HG03575 (cell line): ENCODE measurements around the gene BPIFA2.

Experiments
- ATAC-seq: cut with Tn5 transposase; IDR thresholded peaks from one replicate; pipeline ENCODE4 v1.9.1; 2021; ENCODE audit not compliant: unreplicated experiment, insufficient number of reproducible peaks, low FRiP score; ENCODE audit errors: extremely low read depth

BPIFA2 gene

GRCh38 chr20:33158637-33159385, 9.1 kb upstream of the BPIFA2 start:
- no peak for ATAC-seq

GRCh38 chr20:33159713-33160112, 8.2 kb upstream of the BPIFA2 start:
- ATAC-seq, result no peak

DNA sequence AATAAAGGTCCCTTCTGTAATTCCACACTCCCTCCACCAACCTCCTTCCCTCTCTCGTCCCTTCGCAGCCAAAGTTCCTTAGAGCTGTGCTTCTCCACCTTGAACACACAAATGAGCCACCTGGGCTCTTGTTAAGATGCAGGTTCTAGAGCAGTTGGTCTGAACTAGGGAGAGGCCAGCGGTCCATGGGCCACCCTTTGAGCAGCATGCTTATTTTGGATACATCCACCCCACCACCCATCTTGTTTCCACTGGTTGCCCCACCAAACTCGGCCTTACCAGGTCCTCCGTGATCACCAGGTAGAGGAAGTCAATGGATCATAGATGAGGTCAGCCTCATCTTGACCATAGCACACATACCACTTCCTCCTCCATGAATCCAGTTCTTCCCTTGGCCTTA, 7.3 kb upstream of the BPIFA2 start:
- ATAC-seq, result no peak

GRCh38 chr20:33162313-33162712, 5.6 kb upstream of the BPIFA2 start:
- no peak for ATAC-seq

GRCh38 chr20:33162753-33163152, 5.2 kb upstream of the BPIFA2 start:
- no peak for ATAC-seq

DNA sequence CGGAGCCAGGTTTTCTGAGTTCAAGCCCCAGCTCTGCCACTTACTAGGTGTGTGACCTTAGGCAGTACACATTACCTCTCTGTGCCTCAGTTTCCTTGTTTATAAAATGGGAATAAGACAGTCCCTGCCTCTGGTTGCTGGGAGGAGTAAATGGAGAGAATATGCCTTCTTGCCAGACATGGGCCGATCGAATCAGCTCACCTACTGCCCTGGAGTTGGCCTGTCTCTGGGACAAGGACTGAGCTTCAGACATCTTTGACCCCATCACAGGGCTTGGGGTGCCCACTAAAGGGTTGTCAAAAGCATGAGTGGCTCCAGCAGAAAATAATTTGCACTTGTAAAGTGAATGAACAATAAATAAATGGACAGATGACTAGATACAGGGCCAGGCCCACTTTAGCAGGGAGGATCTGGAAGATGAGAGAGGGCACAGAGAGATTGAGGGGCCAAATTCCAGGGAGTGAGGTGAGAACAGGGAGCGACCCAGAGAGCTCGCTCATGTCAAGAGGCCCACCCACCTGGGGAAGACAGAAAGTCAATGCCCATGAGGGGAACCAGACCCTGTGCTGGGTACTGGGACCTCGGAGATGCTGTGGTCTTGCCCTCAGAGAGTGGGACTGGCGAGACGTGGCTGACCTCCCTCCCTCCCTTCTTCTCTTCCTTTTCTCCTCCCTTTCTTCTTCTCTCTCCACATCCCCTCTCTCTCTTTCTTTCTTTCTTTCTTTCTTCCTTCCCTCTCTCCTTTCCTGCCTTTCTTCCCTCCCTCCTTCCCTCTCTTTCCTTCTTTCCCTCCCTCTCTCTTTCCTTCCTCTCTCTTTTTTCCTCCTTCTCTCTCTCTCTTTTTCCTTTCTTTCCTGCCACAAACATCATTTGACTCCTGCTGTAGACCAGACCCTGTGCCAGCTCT, 3.9 kb upstream of the BPIFA2 start:
- ATAC-seq, result no peak

DNA sequence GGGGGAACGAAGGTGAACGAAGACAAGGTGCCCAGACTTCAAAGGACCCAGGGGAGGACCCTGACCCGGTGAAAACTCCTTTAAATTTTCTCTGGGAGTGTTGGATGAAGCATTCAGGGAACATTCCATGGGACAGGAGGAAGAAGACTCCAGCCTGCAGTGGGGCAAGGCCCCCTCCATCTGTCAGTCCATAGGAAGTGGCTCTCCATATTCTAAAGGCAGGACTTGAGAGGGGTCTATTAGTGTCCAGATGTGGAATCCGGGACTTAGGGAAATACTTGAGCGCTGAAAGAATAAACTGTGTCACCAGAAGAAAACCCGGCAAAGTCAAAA, 3.2 kb upstream of the BPIFA2 start:
- no peak for ATAC-seq

- ATAC-seq, result no peak
These were observed 2.4 kb upstream of the BPIFA2 start for GRCh38 chr20:33165416-33166055.

DNA sequence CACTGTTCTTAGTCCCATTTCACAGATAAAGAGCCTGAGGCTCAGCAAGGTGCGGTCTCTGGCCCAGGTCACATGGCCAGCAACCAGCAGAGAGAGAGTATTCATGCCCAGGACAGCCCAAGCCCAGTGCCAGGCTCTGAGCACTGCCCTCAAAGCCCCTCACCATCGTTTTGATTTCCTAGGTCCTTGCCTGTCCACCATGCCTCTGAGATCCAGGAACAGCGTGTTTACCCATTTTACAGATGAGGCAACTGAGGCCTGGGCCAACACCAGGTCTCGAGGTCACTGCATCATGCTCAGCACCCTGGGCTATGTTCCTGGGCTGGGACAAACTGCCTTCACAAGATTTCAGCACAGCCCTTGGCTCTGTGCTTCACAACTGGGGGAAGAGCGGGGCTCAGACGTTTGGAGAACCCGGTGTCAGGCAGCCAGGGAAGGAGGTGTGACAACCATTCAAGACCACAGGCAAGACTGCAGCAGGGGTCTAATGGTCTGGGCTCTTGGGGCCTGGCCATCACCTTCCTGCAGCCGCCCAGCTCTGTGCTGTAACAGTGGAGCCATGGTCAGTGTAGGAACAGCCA, 1.3 kb upstream of the BPIFA2 start:
- ATAC-seq, result no peak

DNA sequence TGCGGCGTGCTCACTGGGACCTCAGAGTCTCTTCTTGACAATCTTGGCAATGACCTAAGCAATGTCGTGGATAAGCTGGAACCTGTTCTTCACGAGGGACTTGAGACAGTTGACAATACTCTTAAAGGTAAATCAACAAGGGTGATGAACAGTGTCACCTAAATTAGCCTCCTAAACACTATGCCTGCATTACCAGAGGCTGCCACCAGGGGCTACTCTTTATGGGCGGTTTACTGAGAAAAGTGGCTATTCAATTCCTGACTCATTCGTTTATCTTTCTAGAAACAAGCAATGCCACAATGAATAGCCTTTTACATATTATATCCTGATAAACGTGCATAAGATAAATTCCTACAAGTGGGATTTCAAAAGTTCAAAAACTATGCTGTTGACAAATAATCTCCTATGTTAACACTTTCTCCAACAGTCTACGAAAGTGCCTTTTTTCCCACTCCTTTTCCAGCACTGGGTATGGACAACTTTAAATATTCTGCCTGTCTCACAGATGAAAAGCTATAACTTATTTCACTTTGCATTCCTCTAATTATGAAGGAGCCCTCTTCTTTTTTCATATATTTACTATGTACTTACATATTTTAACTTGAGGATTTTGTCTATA, 1.3 kb downstream of the BPIFA2 start:
- no peak for ATAC-seq

- ATAC-seq, result no peak
These were observed 4.8 kb downstream of the BPIFA2 start for GRCh38 chr20:33172781-33173180.

- no peak for ATAC-seq
These were observed 7.2 kb downstream of the BPIFA2 start for GRCh38 chr20:33175123-33175522.

DNA sequence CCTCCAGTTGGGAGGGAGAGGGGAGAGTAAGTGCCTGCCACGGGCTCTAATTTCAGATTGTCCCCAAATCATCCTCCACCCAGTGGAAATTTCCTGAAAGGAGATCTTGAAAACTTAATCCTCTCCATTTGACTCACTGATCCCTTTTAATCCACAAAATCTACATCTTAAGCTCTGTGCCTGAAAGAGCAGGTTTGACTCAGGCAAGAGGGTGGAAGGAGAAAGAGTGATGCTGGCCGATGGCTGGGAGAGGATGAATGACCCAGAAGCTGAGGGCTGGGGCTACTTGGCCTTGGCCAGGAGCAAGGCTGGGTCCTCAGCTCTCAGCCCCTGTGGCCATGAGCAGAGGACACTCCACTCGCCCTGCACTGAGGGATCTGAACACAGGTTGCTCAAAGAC, 8.1 kb downstream of the BPIFA2 start:
- ATAC-seq, result no peak

GRCh38 chr20:33177866-33178265, 9.9 kb downstream of the BPIFA2 start:
- no peak for ATAC-seq

- no peak for ATAC-seq
These were observed 10.8 kb downstream of the BPIFA2 start for GRCh38 chr20:33178726-33179125.

- ATAC-seq, result no peak
These were observed 12.2 kb downstream of the BPIFA2 start for GRCh38 chr20:33180169-33180568.

- no peak for ATAC-seq
These were observed 13.6 kb downstream of the BPIFA2 start for GRCh38 chr20:33181482-33182093.

- ATAC-seq, result no peak
These were observed 15.4 kb downstream of the BPIFA2 start for GRCh38 chr20:33183312-33183711.
